ENCODE results near the gene KBTBD13. TPM values are rescaled to one million over a fixed set of nuclear protein-coding genes. Genes with fewer than 3 reads are reported as not detected.

KBTBD13 gene
- total RNA-seq, 1 experiment from 2014 or later, result not detected

DNA sequence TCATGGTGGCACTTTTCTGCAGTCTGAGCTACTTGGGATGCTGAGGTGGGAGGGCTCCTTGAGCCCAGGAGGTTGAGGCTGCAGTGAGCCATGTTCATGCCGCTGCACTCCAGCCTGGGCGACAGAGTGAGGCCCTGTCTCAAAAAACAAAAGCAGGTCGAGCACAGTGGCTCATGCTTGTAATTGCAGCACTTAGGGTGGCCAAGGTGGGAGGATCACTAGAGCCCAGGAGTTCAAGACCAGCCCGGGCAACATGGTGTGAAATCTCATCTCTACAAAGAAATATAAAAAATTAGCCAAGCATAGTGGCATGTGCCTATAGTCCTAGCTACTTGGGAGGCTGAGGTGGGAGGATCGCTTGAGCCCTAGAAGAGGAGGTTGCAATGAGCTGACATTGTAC lies 28.5 kb downstream of the KBTBD13 start:
- Histone ChIP-seq H3K27me3 (ENCODE audit: control insufficient read depth, insufficient read depth, low read length) (no peaks in the 10 kb centered on the region), H3K9me3 (ENCODE audit: control insufficient read depth, insufficient read depth, low read depth, low read length) (no peaks in the 10 kb centered on the region), H3K27ac (ENCODE audit: low read length) (no peak overlapping the region), H3K4me1 (ENCODE audit: control insufficient read depth, insufficient read depth, low read length) (no peaks in the 10 kb centered on the region), H3K36me3 (ENCODE audit: control insufficient read depth, insufficient read depth, low read length) (no peaks in the 10 kb centered on the region), H3K4me3 (ENCODE audit: low read depth in 2 of 2, low read length in 2 of 2) (no peak overlapping the region)
- ATAC-seq, result no peak
- BruUV-seq (replicated peaks), result no TSS peak
- intact Hi-C loops (cut with micrococcal nuclease; ENCODE audit: unreplicated experiment), result no loop called here
- DNase-seq (ENCODE audit: low read depth, low spot score), result no peak
- in situ Hi-C loops (cut with HindIII; ENCODE audit: low pct_unique_long_range_greater_than_20kb, low sequenced_read_pairs), result no loop called here
- CTCF ChIA-PET, result no interaction called here
- POLR2A ChIA-PET, result interaction anchor here (0.6 kb wide), 2 partner anchors 52 to 132 kb away, joined by 3 to 9 read pairs; no protein-coding TSS in a partner anchor
- TF ChIP-seq, protein P1, sequence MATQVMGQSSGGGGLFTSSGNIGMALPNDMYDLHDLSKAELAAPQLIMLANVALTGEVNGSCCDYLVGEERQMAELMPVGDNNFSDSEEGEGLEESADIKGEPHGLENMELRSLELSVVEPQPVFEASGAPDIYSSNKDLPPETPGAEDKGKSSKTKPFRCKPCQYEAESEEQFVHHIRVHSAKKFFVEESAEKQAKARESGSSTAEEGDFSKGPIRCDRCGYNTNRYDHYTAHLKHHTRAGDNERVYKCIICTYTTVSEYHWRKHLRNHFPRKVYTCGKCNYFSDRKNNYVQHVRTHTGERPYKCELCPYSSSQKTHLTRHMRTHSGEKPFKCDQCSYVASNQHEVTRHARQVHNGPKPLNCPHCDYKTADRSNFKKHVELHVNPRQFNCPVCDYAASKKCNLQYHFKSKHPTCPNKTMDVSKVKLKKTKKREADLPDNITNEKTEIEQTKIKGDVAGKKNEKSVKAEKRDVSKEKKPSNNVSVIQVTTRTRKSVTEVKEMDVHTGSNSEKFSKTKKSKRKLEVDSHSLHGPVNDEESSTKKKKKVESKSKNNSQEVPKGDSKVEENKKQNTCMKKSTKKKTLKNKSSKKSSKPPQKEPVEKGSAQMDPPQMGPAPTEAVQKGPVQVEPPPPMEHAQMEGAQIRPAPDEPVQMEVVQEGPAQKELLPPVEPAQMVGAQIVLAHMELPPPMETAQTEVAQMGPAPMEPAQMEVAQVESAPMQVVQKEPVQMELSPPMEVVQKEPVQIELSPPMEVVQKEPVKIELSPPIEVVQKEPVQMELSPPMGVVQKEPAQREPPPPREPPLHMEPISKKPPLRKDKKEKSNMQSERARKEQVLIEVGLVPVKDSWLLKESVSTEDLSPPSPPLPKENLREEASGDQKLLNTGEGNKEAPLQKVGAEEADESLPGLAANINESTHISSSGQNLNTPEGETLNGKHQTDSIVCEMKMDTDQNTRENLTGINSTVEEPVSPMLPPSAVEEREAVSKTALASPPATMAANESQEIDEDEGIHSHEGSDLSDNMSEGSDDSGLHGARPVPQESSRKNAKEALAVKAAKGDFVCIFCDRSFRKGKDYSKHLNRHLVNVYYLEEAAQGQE (IDR thresholded peaks at IDR 0.05; ENCODE audit: insufficient read depth in 1 of 2, low read depth in 2 of 2, low read length in 1 of 2), result no peak
- no peak for TF ChIP-seq POLR2AphosphoS5 (IDR thresholded peaks at IDR 0.05; ENCODE audit: low read depth, low read length)
- TF ChIP-seq, protein P2, sequence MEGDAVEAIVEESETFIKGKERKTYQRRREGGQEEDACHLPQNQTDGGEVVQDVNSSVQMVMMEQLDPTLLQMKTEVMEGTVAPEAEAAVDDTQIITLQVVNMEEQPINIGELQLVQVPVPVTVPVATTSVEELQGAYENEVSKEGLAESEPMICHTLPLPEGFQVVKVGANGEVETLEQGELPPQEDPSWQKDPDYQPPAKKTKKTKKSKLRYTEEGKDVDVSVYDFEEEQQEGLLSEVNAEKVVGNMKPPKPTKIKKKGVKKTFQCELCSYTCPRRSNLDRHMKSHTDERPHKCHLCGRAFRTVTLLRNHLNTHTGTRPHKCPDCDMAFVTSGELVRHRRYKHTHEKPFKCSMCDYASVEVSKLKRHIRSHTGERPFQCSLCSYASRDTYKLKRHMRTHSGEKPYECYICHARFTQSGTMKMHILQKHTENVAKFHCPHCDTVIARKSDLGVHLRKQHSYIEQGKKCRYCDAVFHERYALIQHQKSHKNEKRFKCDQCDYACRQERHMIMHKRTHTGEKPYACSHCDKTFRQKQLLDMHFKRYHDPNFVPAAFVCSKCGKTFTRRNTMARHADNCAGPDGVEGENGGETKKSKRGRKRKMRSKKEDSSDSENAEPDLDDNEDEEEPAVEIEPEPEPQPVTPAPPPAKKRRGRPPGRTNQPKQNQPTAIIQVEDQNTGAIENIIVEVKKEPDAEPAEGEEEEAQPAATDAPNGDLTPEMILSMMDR (IDR thresholded peaks at IDR 0.05), result no peak
- TF ChIP-seq TCF7L2 (IDR thresholded peaks at IDR 0.05; ENCODE audit: low read depth, low read length), result no peak
- TF ChIP-seq SIN3A (IDR thresholded peaks at IDR 0.05; ENCODE audit: borderline replicate concordance, insufficient read depth, low read depth, low read length), result no peak

DNA sequence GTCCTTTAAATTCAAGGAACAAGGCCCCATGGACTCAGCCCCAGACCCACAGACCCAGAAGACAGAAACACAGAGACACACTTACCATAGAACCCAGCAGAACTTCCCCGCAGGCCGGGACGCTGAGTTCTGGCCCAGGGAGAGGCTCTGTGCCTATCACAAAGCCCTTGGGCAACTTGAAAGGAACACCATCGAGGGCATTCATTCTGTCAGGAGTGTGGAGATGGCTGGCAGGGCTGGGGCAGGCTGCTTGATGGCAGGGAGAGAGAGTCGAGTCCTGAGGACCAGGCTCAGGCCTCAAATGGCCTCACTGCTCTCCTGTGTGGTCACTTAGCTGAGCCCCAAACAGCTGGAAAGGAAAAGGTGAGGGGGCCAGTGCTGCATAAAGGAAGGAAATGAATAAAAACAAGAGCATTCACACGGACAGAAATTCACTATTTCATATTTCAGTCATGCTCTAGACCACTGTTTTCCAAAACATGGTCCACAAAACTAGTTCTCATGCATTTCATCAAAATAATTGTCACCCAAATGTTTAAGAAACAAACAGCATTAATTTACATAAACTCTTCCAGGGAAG lies 29.6 kb downstream of the KBTBD13 start:
- Histone ChIP-seq H3K27ac (ENCODE audit: low read length) (no peak overlapping the region), H3K27me3 (ENCODE audit: control insufficient read depth, insufficient read depth, low read length) (no peaks in the 10 kb centered on the region), H3K36me3 (ENCODE audit: control insufficient read depth, insufficient read depth, low read length) (no peaks in the 10 kb centered on the region), H3K4me1 (ENCODE audit: control insufficient read depth, insufficient read depth, low read length) (no peaks in the 10 kb centered on the region), H3K9me3 (ENCODE audit: control insufficient read depth, insufficient read depth, low read depth, low read length) (no peaks in the 10 kb centered on the region), H3K4me3 (ENCODE audit: low read depth in 2 of 2, low read length in 2 of 2) (no peak overlapping the region)
- DNase-seq (ENCODE audit: low read depth, low spot score) (no peak), ATAC-seq (no peak)
- TF ChIP-seq TCF7L2 (IDR thresholded peaks at IDR 0.05; ENCODE audit: low read depth, low read length) (no peak), POLR2AphosphoS5 (IDR thresholded peaks at IDR 0.05; ENCODE audit: low read depth, low read length) (no peak)
- TF ChIP-seq, protein P2 (IDR thresholded peaks at IDR 0.05), result no peak
- TF ChIP-seq, protein P1 (IDR thresholded peaks at IDR 0.05; ENCODE audit: insufficient read depth in 1 of 2, low read depth in 2 of 2, low read length in 1 of 2), result no peak
- in situ Hi-C loops (cut with HindIII; ENCODE audit: low pct_unique_long_range_greater_than_20kb, low sequenced_read_pairs) (no loop called here), intact Hi-C loops (cut with micrococcal nuclease; ENCODE audit: unreplicated experiment) (no loop called here)
- POLR2A ChIA-PET, result no interaction called here
- CTCF ChIA-PET, result interaction anchor here (0.6 kb wide), 1 partner anchor 86 kb away, joined by 3 read pairs; no protein-coding TSS in a partner anchor
- BruUV-seq (replicated peaks), result no TSS peak

All from Panc1 (cell line).